ENCODE results near the gene CR1L.
"Not testable (repeated sequence)": the region's sequence is repeated elsewhere in the genome, so short reads cannot be mapped to it uniquely, and the experiment has no call there.

CR1L gene

DNA sequence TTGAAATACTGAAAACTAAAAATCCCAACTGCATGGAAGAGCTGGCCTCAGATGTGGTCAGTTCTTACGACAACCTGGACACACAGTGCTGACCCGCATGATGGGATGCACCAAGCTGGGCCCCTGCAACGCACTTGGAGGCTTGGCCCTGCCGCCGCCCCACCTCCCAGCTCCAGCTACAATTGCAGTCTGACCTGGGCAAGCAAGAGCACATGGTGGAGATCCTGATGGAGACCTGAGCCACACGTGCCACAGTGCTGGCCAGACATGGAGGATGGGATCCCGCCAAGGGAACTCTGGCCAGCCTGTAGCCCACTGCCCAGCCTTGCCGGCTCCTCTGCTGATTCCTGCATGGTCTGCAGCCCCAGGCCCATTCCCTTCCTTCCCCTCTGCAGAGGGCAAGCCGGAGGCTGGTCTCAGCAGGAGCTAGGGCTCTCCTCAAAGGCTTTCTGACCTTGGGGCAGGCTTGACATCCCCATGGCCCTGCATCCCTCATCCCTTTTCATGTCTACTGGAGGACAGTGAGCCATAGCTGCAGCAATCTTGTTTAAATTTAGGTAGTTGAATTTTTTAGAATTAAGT, 14.1 kb downstream of the CR1L start:
- no peaks in the 10 kb centered on the region for H3K36me3 ChIP-seq (ENCODE audit: insufficient read depth, insufficient read length, low read length)
- TF ChIP-seq YY1 (IDR thresholded peaks at IDR 0.05; ENCODE audit: insufficient read depth, insufficient read length) (no peak), SUZ12 (IDR thresholded peaks at IDR 0.05; ENCODE audit: extremely low read depth, insufficient read depth, insufficient read length) (no peak), ZNF274 (IDR thresholded peaks at IDR 0.05; ENCODE audit: low read depth, low read length) (no peak)
- H3K27me3 ChIP-seq (ENCODE audit: insufficient read depth, insufficient read length): no peaks in the 10 kb centered on the region
- DNase-seq (ENCODE audit: low read depth, low spot score): no peak
- H3K4me1 ChIP-seq (ENCODE audit: insufficient read depth, insufficient read length): no peaks in the 10 kb centered on the region
- H3K4me3 ChIP-seq (ENCODE audit: insufficient read length, low read depth): no peak overlapping the region
- peaks cover 7% of the 10 kb centered on the region; the same call in 1 of the 2 replicates for H3K9me3 ChIP-seq (ENCODE audit: insufficient read depth, low read length)
- no peak overlapping the region for H3K9ac ChIP-seq (ENCODE audit: insufficient read length, low read depth)

- no peak overlapping the region for H3K4me3 ChIP-seq (ENCODE audit: insufficient read length, low read depth)
- DNase-seq (ENCODE audit: low read depth, low spot score): no peak
- no peak overlapping the region for H3K9ac ChIP-seq (ENCODE audit: insufficient read length, low read depth)
- H3K27me3 ChIP-seq (ENCODE audit: insufficient read depth, insufficient read length): no peaks in the 10 kb centered on the region
- H3K9me3 ChIP-seq (ENCODE audit: insufficient read depth, low read length): peaks cover 12% of the 10 kb centered on the region; the same call in 1 of the 2 replicates
- H3K36me3 ChIP-seq (ENCODE audit: insufficient read depth, insufficient read length, low read length): no peaks in the 10 kb centered on the region
- no peak for TF ChIP-seq YY1 (IDR thresholded peaks at IDR 0.05; ENCODE audit: insufficient read depth, insufficient read length)
- no peak for TF ChIP-seq SUZ12 (IDR thresholded peaks at IDR 0.05; ENCODE audit: extremely low read depth, insufficient read depth, insufficient read length)
- no peak for TF ChIP-seq ZNF274 (IDR thresholded peaks at IDR 0.05; ENCODE audit: low read depth, low read length)
- H3K4me1 ChIP-seq (ENCODE audit: insufficient read depth, insufficient read length): no peaks in the 10 kb centered on the region
Observed at GRCh38 chr1:207659545-207660153, 14.7 kb downstream of the CR1L start.

- not testable (repeated sequence) for DNase-seq (ENCODE audit: low read depth, low spot score); H3K4me3 ChIP-seq (ENCODE audit: insufficient read length, low read depth); H3K9ac ChIP-seq (ENCODE audit: insufficient read length, low read depth); H3K4me1 ChIP-seq (ENCODE audit: insufficient read depth, insufficient read length); H3K36me3 ChIP-seq (ENCODE audit: insufficient read depth, insufficient read length, low read length); H3K27me3 ChIP-seq (ENCODE audit: insufficient read depth, insufficient read length)
- H3K9me3 ChIP-seq (ENCODE audit: insufficient read depth, low read length): peaks cover 12% of the 10 kb centered on the region; the same call in 1 of the 2 replicates
Observed at GRCh38 chr1:207661420-207661819, 16.5 kb downstream of the CR1L start.

- H3K27me3 ChIP-seq (ENCODE audit: insufficient read depth, insufficient read length): no peaks in the 10 kb centered on the region
- H3K36me3 ChIP-seq (ENCODE audit: insufficient read depth, insufficient read length, low read length): no peaks in the 10 kb centered on the region
- DNase-seq (ENCODE audit: low read depth, low spot score): no peak
- no peak for TF ChIP-seq YY1 (IDR thresholded peaks at IDR 0.05; ENCODE audit: insufficient read depth, insufficient read length)
- no peak for TF ChIP-seq ZNF274 (IDR thresholded peaks at IDR 0.05; ENCODE audit: low read depth, low read length)
- no peak for TF ChIP-seq SUZ12 (IDR thresholded peaks at IDR 0.05; ENCODE audit: extremely low read depth, insufficient read depth, insufficient read length)
- peaks cover 12% of the 10 kb centered on the region; the same call in 1 of the 2 replicates for H3K9me3 ChIP-seq (ENCODE audit: insufficient read depth, low read length)
- H3K4me1 ChIP-seq (ENCODE audit: insufficient read depth, insufficient read length): no peaks in the 10 kb centered on the region
- no peak overlapping the region for H3K4me3 ChIP-seq (ENCODE audit: insufficient read length, low read depth)
- no peak overlapping the region for H3K9ac ChIP-seq (ENCODE audit: insufficient read length, low read depth)
Observed at GRCh38 chr1:207666342-207666741, 21.4 kb downstream of the CR1L start.

GRCh38 chr1:207669528-207670009, 24.6 kb downstream of the CR1L start:
- no peaks in the 10 kb centered on the region for H3K4me1 ChIP-seq (ENCODE audit: insufficient read depth, insufficient read length)
- no peak for DNase-seq (ENCODE audit: low read depth, low spot score)
- H3K4me3 ChIP-seq (ENCODE audit: insufficient read length, low read depth): no peak overlapping the region
- TF ChIP-seq ZNF274 (IDR thresholded peaks at IDR 0.05; ENCODE audit: low read depth, low read length) (no peak), SUZ12 (IDR thresholded peaks at IDR 0.05; ENCODE audit: extremely low read depth, insufficient read depth, insufficient read length) (no peak), YY1 (IDR thresholded peaks at IDR 0.05; ENCODE audit: insufficient read depth, insufficient read length) (no peak)
- no peaks in the 10 kb centered on the region for H3K27me3 ChIP-seq (ENCODE audit: insufficient read depth, insufficient read length)
- H3K36me3 ChIP-seq (ENCODE audit: insufficient read depth, insufficient read length, low read length): no peaks in the 10 kb centered on the region
- no peaks in the 10 kb centered on the region; the same call in 1 of the 2 replicates for H3K9me3 ChIP-seq (ENCODE audit: insufficient read depth, low read length)
- no peak overlapping the region for H3K9ac ChIP-seq (ENCODE audit: insufficient read length, low read depth)

- Histone ChIP-seq H3K9me3 (ENCODE audit: insufficient read depth, low read length) (no peaks in the 10 kb centered on the region), H3K36me3 (ENCODE audit: insufficient read depth, insufficient read length, low read length) (no peaks in the 10 kb centered on the region), H3K4me1 (ENCODE audit: insufficient read depth, insufficient read length) (no peaks in the 10 kb centered on the region), H3K27me3 (ENCODE audit: insufficient read depth, insufficient read length) (no peaks in the 10 kb centered on the region), H3K9ac (ENCODE audit: insufficient read length, low read depth) (no peak overlapping the region), H3K4me3 (ENCODE audit: insufficient read length, low read depth) (no peak overlapping the region)
- TF ChIP-seq YY1 (IDR thresholded peaks at IDR 0.05; ENCODE audit: insufficient read depth, insufficient read length) (no peak), ZNF274 (IDR thresholded peaks at IDR 0.05; ENCODE audit: low read depth, low read length) (no peak), SUZ12 (IDR thresholded peaks at IDR 0.05; ENCODE audit: extremely low read depth, insufficient read depth, insufficient read length) (no peak)
- no peak for DNase-seq (ENCODE audit: low read depth, low spot score)
Observed at GRCh38 chr1:207670192-207670591, 25.3 kb downstream of the CR1L start.

- Histone ChIP-seq H3K9me3 (ENCODE audit: insufficient read depth, low read length) (no peaks in the 10 kb centered on the region), H3K9ac (ENCODE audit: insufficient read length, low read depth) (no peak overlapping the region), H3K4me3 (ENCODE audit: insufficient read length, low read depth) (no peak overlapping the region), H3K36me3 (ENCODE audit: insufficient read depth, insufficient read length, low read length) (no peaks in the 10 kb centered on the region), H3K4me1 (ENCODE audit: insufficient read depth, insufficient read length) (no peaks in the 10 kb centered on the region), H3K27me3 (ENCODE audit: insufficient read depth, insufficient read length) (no peaks in the 10 kb centered on the region)
- DNase-seq (ENCODE audit: low read depth, low spot score): no peak
- no peak for TF ChIP-seq ZNF274 (IDR thresholded peaks at IDR 0.05; ENCODE audit: low read depth, low read length)
- TF ChIP-seq SUZ12 (IDR thresholded peaks at IDR 0.05; ENCODE audit: extremely low read depth, insufficient read depth, insufficient read length): no peak
- no peak for TF ChIP-seq YY1 (IDR thresholded peaks at IDR 0.05; ENCODE audit: insufficient read depth, insufficient read length)
Observed at GRCh38 chr1:207670997-207671396, 26.1 kb downstream of the CR1L start.
